ENCODE measurements around the gene FBXW11.
"Not testable (repeated sequence)": the region's sequence is repeated elsewhere in the genome, so short reads cannot be mapped to it uniquely, and the experiment has no call there.

Gene FBXW11

DNA sequence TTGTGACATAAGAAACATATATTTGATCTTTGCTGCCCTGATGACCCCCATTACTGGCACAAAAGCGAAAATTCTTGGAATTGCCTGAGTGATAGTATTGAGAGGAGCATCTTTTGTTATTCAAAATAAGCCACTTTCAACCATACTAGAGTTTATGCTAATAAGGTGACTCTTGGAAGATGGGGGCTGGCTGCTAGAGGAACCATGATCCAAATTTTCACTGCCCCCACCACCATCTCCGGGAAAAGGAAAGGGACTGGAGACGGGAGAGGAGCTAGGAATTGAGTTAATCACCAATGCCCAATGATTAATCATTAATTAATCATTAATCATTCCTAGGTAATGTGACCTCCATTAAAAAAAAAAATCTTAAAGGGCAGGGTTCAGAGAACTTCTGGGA lies 25.6 kb downstream of the FBXW11 start:
- no peak for DNase-seq

DNA sequence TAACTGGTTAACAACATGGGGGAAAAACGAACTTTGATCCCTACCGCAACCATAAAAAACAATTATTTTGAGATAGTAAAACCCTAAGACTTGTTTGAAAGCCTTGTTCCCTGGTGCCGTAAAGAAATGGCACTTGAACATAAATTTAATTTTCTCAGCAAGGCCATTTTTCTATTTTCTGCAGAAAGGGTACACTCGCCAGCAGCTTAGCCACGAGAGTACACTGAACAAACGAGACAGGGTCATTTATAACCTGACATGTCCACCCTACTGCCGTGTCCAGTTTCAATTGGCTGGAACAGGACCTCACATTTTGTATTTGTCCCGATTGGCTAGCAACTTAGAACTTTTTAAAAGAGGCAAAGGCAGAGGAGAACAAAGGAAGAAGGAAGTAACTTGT lies 26.8 kb downstream of the FBXW11 start:
- DNase-seq, result no peak

DNA sequence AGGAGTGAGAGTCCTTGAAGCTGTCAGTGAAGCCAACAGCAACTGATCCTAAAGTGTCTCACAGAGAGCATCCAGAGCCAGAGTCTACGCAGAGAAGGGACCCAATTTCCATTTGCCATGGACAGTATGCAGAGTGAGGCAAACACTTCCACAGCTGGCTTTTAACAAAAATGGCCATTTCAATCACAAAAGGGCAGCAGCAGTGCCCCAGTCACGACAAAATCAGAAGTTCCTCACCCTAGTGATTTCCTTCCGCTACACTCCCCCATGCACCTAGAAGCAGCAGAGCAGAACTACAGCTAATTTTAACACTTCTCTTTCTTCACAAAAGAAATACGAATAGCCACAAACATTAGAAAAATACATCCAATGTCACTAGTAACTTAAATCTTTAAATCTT lies 27.9 kb downstream of the FBXW11 start:
- no peak for DNase-seq

DNA sequence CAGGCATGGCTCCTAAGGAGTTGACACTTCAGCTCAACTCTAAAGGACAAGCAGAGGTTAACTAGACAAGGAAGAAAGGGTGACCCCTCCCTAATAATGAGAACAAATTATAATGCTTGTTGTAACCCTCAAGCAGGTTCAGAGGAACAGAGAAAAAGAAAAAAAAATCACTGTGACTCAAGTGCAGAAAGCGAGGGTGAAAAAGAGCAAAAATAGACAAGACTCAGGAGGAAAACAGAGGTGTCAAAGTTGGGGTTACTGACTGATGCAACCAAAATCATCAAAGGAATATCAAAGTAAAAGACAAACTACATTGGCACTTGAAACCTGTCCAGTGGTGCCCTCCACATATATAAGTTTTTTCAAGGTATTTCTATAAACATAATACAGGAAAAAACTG lies 28.4 kb downstream of the FBXW11 start:
- DNase-seq, result no peak

DNA sequence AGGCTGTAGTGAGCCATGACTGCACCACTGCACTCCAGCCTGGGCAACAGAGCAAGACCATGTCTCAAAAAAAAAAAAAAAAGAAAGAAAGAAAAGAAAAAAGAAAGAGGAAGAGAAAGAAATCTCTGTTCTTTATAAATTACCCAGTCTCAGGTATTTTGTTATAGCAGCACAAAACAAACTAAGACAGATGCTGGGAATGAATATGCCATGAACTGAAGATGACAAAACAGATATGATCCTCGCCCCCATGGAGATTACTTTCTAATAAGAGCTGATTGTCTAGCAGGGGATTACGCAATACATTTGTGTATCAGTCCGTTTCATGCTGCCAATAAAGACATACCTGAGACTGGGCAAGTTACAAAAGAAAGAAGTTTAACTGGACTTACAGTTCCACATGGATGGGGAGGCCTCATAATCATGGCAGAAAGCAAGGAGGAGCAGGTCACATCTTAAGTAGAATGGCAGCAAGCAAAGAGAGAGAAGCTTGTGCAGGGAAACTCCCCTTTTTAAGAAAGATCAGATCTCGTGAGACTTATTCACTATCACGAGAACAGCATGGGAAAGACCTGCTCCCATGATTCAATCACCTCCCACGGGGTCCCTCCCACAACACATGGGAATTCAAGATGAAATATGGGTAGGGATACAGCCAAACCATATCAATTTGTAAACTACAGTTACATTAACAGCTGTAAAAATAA lies 29.0 kb downstream of the FBXW11 start:
- not testable (repeated sequence) for DNase-seq

DNA sequence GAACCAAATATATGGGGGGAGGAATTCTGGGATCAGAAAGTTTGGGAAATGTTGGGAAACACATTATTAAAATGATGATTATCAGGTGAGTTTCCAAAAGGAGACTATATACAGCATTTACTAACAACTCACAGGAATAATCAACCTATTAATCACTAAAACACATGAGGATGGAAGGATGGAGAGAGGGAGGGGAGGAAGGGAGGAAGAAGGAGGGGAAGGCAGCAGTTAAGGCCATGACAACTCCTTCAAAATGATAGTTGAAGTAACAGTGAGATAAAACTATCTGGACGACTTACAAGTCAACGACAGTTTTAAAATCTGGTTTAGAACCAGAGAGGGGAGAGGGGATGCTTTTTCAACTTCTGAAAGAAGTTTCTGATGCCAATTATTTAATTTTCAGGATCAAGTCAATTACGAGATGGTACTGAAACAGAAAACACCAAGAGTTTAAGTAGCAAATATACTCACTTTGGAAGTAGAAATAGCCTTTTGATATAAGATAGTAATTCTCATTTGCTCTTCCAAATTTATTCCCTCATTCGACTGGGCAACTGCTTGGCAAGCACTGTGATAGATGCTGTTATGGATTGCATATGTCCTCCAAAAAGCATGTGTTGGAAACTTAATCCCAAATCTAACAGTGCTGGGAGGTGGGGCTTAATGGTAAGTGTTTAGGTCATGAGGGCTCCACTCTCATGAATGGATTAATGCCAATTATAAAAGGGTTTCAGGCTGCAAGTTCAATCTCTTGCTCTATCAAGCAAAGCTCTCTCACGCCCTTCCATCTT lies 30.4 kb downstream of the FBXW11 start:
- DNase-seq, result no peak

DNA sequence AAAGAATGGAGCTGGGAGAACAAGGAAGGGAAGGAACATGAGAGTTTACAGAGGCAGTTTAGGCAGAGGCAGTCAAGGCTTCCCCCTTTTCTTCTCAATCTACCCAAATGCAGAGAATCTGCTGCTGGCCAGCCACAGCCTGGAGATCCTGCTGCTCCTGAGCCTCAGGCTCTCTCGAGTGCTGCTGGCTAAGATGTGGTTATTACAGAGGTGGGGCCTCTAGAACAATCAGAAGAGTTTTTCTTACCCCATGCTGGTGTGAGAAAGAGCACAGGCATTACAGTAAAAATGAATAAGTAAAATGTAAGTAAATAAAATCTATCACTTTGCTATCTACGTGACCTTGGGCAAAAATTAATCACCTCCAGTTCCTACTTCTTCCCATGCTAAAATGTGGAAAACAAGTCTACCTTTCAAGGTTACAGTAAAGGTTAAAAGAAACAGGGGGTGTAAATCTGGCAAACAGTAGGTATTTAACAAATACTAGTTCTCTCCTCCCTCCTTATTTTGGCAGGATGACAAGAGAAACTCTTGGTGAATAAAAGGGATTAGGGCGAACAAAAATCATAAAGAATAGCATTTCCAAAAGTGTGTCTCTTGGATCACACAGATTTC lies 31.1 kb downstream of the FBXW11 start:
- DNase-seq, result no peak

DNA sequence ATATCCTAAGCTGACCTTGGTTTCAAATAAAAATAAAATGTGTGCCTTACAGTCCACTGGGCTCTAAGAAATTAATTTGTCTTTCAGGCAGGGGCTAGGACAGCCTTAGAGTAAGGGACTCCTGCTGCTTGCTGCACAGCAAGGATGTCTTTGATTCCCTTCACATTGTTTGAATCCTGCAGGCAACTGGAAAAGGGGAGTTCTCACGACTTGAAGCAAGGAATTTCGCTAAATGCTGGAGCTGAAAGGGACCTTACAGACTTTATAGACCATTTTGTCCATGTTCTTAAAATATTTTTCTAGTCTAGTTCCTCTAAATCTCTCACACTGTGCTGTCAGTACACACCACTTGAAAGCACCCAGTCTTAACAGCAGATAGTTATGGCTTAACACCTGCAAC lies 35.6 kb downstream of the FBXW11 start:
- DNase-seq, result no peak

DNA sequence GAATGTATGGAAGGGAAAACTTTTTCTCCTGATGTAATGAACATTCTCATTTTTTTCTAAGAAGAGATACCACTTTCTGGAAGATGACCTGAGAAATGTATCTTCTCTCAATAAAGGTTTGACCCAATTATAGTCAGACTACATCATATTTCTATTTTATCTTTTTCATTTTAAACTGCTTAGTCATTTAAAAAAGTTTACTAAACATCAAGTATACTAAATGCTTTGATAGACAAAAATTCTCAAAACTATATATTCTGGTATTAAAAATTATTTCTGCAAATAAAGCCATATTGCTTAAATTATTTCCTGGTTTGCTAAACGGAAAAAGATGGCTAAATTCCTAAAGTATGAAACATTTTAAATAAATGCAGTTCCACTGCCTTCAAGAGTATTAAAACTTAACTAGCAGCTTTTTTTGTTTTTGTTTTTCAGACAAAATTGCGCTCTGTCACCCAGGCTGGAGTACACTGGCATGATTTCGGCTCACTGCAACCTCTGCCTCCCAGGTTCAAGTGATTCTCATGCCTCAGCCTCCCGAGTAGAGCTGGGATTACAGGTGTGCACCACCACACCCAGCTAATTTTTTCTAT lies 37.1 kb downstream of the FBXW11 start:
- no peak for DNase-seq

DNA sequence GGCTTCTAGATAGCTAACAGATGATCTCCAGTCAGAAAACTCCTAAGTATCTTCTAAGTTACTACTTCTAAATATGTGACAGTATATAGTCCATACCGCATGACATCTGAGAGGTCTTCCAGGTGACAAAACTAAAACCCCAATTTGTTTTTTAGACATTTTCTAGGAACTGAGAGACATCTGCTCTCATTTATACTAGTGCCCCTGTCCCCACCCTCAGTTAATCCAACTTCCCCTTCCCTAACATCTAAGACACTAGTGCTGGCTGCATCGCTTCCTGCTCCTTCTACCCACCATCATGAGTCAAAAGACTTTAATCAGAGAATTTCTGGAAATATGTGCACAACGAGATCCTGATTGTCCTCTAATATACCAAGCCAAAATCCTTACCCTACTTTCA lies 37.9 kb downstream of the FBXW11 start:
- DNase-seq, result no peak

DNA sequence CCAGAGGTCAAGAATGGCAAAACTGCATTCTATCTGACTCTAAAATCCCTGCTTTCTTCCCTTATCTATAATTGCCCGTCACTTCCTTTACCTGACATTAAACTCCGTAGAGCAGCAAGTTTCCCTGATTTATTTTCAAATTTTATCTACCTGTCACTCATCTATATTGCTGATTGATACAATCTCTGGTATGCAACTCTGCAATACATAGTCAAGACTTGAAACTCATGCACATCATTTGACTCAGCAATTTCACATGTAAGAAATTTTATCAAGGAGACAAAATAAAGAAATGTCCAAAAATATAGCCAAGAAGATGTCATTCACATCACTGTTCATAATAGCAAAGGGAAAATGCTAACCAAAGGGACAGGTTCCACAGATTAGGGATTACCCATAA lies 39.5 kb downstream of the FBXW11 start:
- DNase-seq, result no peak

DNA sequence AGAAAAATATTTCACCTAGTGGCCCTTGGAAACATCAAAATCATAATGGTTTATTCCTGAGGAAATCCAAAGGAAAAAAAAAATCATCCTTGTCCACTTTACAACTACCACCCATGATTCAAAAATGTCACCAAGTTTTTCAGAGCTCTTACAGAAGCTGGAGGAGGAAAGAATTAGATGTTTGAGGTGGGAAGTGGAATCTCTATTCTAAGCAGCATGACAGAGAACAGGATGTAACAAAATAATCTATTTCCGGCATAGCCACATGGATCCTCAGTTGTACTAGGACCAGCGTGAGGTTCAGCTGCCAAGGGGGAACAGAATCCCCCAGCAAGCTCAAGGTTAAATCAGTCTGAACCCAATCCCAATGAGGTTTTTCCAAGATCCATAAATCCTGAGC lies 40.2 kb downstream of the FBXW11 start:
- no peak for DNase-seq

DNA sequence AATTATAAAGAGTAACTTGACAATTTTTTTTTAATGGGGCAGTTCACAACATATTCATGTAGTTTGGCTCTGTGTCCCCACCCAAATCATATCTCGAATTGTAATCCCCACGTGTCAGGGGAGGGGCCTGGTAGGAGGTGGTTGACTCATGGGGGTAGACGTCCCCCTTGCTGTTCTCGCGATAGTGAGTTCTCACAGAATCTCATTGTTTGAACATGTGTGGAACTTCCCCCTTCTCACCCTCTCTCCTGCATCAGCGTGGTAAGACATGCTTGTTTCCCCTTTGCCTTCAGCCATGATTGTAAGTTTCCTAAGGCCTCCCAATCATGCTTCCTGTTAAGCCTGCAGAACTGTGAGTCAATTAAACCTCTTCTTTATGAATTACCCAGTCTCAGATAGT lies 40.7 kb downstream of the FBXW11 start:
- DNase-seq, result no peak

DNA sequence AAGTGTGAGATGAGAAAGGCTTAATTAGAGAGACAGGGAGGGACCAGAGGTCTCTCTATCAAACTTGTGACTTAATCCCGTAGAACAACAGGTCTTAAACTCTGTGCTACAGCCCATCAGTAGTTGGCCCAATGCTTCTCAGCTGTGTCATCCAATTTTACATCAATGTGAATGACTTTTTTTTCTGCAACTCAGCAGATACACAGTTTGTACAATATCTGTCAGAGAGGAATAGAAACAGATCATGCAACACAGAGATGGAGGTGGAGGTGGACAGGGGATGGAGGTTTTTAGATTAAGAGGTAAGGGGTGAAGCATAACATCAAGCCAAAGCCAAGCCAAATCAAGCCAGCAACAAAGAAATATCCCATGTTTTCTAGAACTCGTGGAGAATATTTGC lies 43.0 kb downstream of the FBXW11 start:
- no peak for DNase-seq

DNA sequence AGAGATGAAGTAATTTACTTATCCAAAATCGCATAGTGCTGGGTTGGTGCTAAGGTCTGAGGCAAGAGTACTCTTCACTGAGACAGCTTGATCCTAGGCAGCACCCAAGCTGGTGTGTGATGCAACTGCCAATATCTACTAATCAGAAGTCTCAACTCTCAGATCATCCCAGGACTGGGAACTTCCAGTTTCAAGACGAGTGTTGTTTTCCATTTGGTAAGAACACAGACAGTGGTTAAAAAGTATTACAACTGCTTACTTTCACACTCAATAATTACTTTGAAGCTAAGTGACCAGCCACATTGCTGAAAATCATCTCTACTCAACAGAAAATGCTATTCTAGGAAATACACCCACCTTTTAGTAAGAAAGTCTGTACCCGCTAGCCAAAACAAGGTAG lies 45.3 kb downstream of the FBXW11 start:
- DNase-seq, result no peak

DNA sequence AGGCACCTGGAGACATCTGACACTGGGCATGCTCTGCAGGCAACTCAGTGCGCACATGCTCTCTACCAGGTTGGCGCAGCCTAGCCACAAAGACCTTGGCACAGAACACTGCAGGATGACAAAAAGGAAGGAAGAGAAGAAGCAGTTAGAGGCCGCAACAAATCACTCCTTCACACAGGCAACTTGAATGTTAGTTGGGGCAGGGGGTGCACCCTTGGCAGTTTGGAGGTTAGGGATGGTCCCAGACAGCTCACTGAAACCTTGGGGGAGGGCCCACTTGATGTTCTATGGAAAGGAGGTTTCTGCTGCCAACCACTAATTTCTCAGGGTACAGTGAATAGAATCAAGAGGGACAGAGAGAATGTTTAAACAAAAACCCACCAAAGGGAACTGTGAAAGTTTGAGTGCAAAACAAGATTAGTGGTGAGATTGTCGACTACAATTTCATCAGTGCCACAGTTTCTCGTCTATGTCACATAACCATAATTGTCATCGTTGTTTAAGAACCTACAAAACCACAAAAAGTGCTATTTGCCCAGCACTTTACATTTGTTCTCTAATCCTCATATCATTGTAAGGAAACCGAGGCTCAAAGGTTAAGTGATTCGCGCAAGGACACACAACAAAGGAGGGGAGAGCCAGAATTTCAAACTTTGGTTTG lies 48.7 kb downstream of the FBXW11 start:
- DNase-seq, result no peak

DNA sequence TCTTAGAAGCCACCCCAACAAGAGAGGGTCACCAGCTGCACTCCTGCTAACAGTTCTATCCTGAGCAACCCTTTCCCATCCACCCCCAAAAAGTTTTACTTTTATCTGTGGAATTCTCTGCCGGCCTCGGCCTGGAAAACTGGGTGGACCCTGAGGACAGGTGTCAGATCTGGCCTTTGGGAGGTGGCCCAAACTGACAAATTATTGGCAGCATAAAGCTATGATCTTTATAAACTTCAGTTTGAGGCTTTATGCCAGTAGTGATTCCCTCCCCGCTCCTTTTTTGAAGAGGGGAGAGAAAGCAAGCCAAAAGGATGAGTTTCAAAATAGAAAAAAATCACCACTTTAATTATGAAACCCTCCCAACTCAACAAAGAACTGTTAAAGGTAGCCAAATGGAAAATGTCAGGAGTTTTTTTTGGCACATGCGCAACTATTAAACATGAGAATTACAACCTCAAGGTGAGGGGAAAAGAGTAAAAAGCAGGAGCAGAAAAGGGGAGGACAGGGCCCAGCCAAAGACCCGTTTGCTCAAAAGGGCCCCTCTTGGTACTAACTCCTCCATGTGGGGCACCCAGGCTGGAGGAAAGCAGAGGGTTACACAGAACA lies 49.4 kb downstream of the FBXW11 start:
- DNase-seq, result no peak

DNA sequence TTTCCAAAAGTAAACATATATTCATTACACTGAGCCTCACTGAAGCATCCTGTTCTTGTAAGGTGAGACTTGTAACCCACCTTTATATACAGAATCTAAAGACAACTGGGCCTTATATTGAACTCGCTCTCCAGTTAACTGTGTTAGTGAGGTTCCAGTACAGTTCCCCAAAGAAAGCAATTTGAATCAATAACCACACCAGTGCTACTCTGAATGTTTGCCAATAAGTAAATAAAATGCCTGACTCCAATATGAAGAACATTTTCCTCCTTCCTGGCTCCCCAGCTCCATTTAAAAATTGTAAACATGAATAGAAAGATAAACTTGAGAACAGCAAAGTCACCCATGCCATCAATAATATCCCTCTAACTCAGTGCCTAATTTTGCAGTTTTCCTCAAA lies 50.1 kb downstream of the FBXW11 start:
- no peak for DNase-seq

DNA sequence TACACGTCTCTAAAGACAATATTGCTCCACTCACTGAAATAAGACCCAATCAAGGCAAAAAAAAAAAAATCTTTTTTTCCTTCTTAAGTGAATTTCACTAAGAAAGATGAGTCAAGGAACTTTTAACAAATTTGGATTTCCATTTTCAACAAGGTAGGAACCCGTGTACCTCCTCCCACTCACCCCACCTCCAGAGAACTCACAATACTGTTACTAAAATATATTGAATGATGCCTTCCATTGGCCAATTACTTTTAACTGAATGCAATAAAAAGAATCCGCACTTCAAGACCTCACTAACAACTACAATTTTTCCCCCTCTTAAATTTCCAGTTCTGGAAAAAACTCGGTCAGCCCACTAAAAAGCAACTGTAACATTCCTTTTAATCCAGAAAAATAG lies 50.7 kb downstream of the FBXW11 start:
- DNase-seq, result no peak

DNA sequence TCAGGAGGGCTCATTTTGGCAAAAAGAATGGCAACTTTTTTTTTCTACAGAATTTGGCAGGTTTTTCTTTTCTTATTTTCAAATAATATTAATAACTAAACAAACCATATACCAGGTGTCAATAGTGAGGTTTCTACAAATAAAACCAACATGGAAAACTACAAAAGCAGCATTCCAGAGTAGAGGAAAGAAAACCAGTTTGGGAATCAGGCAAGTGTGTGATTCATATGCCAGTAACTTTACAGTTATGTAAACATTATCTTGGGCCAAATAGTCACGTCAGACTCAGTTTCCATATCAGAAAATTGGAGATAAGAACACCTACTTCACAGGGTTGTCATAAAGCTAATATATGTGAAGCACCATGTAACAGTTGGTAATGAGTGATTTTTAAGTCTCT lies 51.7 kb downstream of the FBXW11 start:
- no peak for DNase-seq

DNA sequence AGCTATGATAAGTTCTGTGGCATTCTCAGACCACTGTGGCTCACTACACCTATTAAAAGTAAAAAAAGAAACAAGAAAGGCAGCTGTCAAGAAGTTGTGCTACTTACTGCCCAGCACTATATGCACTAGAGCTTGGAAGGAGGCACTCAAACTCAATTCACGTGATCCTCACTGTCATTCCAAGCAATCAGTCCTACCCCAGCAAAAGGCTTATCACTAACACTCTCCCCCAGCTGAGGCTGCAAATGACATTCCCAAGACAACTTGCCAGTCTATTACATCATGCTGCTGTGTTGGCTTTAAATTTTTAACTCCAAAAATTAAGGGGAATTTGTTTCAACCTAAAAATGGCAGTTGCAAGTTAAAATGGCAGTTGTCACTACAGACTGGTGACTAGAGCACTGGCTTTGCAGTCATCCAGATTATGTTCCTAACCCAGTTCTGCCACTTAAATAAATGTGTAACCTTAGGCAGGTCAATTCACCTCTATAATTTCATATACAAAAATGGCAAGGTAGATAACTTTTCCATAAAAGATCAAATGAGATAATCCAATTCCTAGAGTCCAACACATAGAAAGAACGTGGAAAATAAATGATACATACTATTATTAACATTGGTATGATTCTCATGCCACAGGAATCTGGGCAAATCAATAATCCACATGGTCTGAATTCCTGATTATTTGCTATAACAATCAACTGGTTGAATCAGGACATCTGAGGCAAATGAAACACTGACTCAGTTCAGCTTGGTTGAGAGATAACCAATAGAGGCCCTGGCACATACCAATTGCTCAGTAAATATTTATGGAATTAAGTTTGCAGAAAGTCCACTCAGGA lies 52.4 kb downstream of the FBXW11 start:
- no peak for DNase-seq

DNA sequence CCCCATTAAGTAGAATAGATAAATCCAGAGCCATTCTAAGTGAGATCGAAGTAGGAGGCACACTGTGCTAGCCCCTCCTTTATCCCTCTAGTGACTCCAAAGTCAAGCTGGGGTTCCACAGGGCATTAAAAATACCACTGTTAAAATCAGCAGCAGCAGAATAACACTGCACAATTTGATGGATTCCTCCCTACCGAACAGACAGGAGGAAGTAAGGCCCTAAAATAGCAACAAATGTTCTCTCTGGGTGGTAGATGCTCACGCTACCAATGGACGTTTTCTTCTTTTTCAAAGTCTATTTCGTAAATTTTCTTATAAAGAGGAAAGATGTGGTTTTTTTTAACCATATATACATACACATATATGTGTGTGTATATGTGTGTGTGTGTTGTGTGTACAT lies 54.4 kb downstream of the FBXW11 start:
- no peak for DNase-seq

All from NCI-H1436 treated with DMSO at 0.1 percent for 48 hours (cell line).